LNCAP (cell line): ENCODE data around the gene EME1.

Experiments
- TF ChIP-seq, protein P1 (sequence below): fragments of 450-650 bp; IDR thresholded peaks from 2 replicates; pipeline ENCODE4 v1.5.1; 2017; ENCODE audit warnings: mild to moderate bottlenecking

The EME1 gene

DNA sequence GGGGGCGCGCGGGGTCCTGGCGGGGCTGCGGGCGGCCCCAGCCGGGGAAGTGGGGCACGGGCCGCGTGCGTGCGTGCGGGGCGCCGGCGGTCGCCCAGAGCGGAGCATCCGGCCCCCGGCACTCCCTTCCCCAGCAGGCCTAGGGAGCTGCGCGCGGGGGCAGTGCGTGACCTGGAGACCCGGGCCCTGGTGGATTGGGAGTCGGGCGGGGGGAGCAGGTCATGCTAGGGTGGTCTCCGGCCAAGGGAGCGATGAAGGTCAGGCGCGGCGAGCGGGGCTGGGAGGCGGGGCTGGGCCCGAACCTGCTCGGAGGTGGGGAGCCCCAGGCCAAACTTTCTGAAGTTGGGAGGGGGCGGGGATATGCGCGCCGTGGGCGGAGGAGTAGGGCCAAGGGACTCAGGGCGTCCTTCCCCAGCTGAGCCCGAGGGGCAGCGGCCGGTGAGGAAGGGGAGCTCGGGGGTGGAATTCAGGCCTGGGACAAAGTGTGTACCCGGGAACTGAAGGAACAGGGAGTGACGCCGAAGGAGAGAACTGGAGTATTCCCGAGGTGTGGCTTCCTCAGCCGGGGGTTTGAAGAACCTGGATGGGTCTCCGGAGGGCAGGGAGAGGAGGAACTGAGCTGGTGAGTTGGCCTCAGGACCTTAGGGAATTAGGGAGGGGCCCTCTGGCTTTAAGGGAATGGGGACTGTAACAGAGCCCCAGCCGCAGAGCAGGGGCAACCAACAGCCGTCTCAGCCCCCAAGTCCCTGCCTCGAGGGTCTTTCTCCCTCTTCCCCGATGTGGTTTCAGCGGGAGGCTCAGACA lies 26.5 kb upstream of the EME1 start:
- TF ChIP-seq, protein P1, sequence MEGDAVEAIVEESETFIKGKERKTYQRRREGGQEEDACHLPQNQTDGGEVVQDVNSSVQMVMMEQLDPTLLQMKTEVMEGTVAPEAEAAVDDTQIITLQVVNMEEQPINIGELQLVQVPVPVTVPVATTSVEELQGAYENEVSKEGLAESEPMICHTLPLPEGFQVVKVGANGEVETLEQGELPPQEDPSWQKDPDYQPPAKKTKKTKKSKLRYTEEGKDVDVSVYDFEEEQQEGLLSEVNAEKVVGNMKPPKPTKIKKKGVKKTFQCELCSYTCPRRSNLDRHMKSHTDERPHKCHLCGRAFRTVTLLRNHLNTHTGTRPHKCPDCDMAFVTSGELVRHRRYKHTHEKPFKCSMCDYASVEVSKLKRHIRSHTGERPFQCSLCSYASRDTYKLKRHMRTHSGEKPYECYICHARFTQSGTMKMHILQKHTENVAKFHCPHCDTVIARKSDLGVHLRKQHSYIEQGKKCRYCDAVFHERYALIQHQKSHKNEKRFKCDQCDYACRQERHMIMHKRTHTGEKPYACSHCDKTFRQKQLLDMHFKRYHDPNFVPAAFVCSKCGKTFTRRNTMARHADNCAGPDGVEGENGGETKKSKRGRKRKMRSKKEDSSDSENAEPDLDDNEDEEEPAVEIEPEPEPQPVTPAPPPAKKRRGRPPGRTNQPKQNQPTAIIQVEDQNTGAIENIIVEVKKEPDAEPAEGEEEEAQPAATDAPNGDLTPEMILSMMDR, result no peak

DNA sequence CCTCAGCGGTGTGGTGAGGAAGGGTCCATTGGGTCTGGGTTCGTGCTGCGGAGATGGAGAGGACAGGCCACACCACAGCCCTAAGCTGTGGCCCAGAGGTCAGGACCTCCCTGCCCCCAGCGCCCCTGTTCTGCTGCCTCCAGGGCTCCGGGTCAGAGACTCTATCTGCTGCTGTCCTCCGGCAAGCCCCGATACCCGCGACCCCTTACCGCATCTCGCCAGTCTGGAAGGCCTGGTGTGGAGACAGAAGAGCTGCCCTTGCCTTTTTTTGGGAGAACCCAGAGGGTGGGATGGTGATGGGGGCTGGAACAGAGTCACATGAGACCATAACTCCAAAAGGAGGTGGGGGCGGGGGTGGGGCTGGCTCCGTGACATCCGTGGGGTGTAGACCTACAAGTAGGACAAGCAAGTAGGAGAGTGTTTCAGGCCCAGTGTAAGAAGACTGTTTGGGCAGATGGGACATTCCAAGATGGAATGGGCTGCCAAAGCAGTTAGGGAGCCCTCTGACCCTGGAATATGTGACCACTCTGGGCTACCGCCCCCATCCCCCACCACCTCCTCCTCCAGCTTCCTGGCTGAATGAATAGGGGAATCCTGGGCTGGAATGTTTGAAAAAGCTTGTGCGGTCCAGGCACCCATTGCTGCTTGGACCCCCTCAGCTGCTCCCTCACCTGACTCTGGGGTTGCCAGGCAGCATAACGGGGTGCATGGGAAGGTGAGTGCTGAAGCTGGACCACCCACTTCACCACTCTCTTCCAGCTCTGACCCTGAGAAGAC lies 25.7 kb upstream of the EME1 start:
- TF ChIP-seq, protein P1, result no peak

DNA sequence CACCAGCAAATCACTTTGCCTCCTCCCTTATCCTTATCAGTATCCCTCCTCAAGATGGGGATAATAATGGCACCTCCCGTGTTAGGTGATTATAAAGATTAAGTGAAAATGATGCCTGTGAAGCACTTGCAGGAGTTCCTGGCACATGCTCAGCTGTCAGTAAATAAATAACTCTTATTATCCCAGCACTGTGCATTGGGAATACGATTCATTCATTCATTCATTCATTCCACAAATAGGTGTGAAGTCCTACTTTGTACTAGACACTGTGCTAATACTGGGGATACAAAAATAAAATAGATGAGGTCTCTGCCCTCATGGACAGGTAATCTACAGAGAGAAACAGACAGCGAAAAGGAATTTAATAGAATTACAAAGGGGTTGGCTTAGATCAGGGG lies 25.1 kb upstream of the EME1 start:
- TF ChIP-seq, protein P1, result no peak

DNA sequence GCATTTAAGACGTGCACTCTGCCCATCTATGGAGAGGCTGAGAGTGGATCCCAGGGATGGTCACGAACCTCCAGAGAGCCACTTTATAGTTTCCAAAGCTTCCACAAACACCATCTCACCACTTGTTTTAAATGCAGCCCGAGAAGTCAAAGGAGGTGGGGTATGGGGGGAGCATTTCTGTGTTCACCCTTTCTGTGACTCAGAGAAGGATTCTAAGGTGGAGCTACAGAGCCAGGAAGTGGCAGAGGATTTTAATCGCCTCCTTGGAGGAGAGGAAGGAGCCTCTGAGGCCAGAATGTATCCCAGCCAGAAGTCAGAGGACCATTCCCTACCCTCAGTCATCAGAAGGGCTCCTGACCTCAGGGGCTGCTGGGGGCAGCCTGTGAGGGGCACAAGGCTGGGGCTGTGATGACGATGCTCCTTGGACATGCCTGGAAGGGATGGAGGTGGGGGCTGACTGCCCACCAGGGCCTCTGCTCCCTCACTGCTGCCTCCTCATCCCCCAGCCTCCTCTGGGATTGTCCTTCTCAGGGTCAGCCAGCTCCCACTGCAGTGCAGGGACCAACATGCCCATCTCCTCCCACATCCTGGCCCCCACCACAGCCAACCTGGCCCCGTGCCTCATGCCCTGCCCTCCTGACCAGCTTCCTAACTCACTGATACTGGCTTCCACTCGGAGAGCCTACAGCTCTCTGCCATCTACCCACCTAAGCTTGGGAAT lies 24.3 kb upstream of the EME1 start:
- TF ChIP-seq, protein P1, result no peak

DNA sequence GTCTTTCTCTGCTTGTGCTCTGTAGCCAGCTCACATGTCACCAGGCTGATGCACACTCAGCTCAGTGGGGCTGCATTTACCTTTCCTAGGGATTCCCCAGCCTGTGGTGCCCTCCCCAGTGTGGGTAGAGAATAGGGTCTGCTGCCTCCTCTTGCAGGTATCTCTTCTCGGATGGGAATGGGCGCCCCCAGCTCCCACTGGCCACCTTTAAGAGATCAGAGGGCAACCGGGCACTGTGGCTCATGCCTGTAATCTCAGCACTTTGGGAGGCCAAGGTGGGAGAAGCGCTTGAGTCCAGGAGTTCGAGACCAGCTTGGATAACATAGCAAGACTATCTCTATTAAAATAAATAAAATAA lies 23.8 kb upstream of the EME1 start:
- TF ChIP-seq, protein P1, result no peak

DNA sequence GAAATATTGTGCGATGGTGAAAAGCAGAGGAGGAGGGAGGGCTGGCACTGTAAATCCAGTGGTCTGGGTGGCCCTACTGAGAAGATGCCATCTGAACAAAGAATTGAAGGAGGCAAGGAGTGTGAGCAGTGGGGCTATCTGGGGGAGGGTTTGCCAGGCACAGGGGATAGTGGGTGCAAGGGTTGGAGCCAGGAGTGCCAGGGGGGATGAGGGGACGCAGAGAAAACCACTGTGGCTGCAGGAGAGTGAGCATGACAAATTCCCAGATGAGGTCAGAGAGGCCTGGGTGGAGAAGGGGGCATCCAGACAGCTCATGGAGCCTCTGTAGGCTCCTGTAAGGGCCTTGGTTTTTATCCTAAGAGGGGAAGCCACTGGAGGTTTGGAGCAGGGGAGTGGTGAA lies 22.3 kb upstream of the EME1 start:
- TF ChIP-seq, protein P1, result no peak

DNA sequence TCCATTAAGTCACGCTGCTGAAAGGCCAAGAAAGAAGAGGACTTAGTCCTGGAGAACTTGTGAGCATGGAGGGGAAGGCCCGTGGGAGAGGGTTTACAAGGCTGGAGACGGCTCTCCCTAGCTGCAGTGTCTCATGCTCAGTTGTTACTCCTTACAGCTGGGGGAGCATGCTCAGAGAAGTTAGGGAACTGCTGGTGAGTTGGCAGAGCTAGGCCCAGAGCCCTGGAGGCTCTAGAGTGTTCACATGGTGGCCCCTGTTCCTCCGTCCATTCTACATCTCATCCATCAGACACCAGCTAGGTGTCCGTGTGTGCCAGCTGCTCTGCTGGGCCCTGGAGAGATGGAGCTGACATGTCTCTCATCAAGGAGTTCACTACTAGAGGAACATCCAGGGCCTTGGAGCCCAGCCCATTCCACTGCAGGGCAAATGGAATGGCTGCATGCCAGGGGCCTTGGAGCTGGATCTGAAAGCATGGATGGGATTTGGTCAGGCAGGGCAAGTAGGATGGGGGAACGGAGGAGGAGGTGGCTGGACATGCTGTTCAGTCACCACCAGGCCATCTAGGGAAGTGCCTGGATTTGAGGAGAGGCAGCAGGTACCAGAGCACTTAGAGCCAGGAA lies 20.8 kb upstream of the EME1 start:
- TF ChIP-seq, protein P1, result no peak
